ENCODE measurements around the gene DOK6.

DOK6 gene

GRCh38 chr18:69770238-69770637 is 369.6 kb downstream of the DOK6 start:
- H3K27me3 Mint-ChIP-seq = no peaks in the 10 kb centered on the region
- H3K27ac Mint-ChIP-seq = no peak overlapping the region
- H3K4me1 Mint-ChIP-seq (ENCODE audit: low read depth) = peaks cover 13% of the 10 kb centered on the region
- peaks cover 11% of the 10 kb centered on the region for H3K36me3 Mint-ChIP-seq
- no peak overlapping the region for H3K4me3 Mint-ChIP-seq
- H3K9me3 Mint-ChIP-seq (ENCODE audit: low read depth) = no peaks in the 10 kb centered on the region

DNA sequence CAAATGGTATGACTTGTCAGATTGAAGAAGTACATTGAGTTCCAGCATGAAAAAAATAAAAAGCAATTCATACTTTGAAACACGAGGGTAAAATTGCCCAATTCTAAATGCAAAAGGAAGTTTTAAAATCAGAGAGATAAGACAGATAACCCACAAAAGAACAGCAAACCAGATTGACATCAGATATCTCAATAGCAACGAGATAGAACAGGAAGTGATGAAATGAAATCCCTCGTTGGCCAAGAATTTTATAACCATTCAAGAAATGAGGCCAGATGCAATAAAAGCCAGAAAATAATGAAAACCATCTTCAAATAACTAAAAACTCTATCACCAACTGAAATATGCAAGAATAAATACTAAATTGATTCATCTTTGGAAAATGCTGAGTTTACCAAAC is 374.1 kb downstream of the DOK6 start:
- Mint-ChIP-seq H3K27ac (no peak overlapping the region), H3K4me3 (no peak overlapping the region), H3K9me3 (ENCODE audit: low read depth) (no peaks in the 10 kb centered on the region), H3K27me3 (no peaks in the 10 kb centered on the region), H3K4me1 (ENCODE audit: low read depth) (peaks cover 10% of the 10 kb centered on the region), H3K36me3 (peaks cover 9% of the 10 kb centered on the region)

GRCh38 chr18:69777248-69777647 is 376.6 kb downstream of the DOK6 start:
- Mint-ChIP-seq H3K27me3 (no peaks in the 10 kb centered on the region), H3K36me3 (peaks cover 6% of the 10 kb centered on the region), H3K27ac (no peak overlapping the region)

DNA sequence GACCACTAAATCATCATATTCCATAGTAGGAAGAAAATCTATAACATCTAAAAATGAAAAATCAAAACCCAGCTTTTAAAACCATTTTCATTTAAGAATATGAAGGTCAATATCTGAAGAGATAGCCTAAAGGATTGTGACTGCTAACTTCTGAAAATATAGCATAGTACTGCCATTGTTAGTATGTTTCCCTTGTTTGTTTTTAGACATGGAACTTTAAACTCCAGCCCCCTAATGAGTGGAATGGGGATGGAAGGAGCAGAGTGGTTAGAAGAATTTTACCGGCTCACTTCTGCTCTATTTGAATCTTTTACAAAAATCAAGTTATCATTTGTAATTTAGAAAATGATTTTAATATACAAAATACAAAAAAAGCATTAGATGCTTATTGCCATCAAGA is 378.0 kb downstream of the DOK6 start:
- no peak overlapping the region for H3K4me3 Mint-ChIP-seq
- H3K36me3 Mint-ChIP-seq = no peaks in the 10 kb centered on the region
- peaks cover 10% of the 10 kb centered on the region for H3K4me1 Mint-ChIP-seq (ENCODE audit: low read depth)
- H3K27me3 Mint-ChIP-seq = no peaks in the 10 kb centered on the region
- no peaks in the 10 kb centered on the region for H3K9me3 Mint-ChIP-seq (ENCODE audit: low read depth)
- H3K27ac Mint-ChIP-seq = no peak overlapping the region

More at GRCh38 chr18:69777248-69777647, 376.6 kb downstream of the DOK6 start:
- Mint-ChIP-seq H3K4me1 (ENCODE audit: low read depth) (peaks cover 10% of the 10 kb centered on the region), H3K4me3 (no peak overlapping the region), H3K9me3 (ENCODE audit: low read depth) (no peaks in the 10 kb centered on the region)

DNA sequence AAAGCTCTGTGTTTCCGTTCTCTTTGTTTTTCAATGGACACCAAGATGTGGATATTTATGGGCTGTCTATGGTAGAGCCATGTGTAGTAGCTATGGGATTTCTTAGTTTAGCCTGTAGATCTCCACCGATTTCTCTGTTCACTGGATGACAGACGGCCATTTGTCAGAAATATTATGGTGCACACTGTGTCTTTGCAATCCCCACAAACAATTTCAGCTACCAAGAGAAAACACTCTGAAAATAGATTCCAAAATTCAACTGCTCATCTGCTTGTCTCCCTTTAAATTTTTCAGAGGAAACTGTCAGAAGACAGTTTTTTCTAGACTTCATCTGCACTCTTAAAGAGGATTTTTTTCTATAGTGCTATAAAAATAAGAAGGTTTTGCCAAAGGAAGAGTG is 380.2 kb downstream of the DOK6 start:
- Mint-ChIP-seq H3K27me3 (no peaks in the 10 kb centered on the region), H3K27ac (no peak overlapping the region), H3K4me3 (no peak overlapping the region)

GRCh38 chr18:69784815-69785214 is 384.1 kb downstream of the DOK6 start:
- peaks cover 2% of the 10 kb centered on the region for H3K36me3 Mint-ChIP-seq
- H3K27me3 Mint-ChIP-seq = no peaks in the 10 kb centered on the region
- no peaks in the 10 kb centered on the region for H3K9me3 Mint-ChIP-seq (ENCODE audit: low read depth)
- no peak overlapping the region for H3K27ac Mint-ChIP-seq
- H3K4me3 Mint-ChIP-seq = no peak overlapping the region
- no peaks in the 10 kb centered on the region for H3K4me1 Mint-ChIP-seq (ENCODE audit: low read depth)

More for the DNA sequence above, 380.2 kb downstream of the DOK6 start:
- Mint-ChIP-seq H3K36me3 (no peaks in the 10 kb centered on the region), H3K4me1 (ENCODE audit: low read depth) (no peaks in the 10 kb centered on the region), H3K9me3 (ENCODE audit: low read depth) (no peaks in the 10 kb centered on the region)

DNA sequence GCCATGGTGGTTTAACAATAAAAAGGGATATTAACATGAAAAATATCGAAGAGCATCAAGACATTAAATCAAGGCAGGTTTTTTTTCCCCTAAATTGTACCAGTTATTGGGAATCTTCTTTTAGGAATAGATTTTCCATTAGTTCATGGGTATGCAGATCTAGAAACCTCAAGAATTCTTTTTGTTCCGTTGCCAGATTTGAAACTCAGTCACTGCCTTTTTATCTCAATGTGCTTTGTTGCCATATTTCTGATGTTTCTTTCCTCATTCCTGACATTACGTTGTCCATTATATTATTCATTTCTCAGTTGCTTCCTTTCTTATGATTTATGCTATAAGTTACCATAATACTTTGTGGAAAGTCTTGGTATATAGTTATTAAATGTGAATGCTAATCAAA is 384.8 kb downstream of the DOK6 start:
- Mint-ChIP-seq H3K27me3 (no peaks in the 10 kb centered on the region), H3K4me3 (no peak overlapping the region), H3K36me3 (peaks cover 2% of the 10 kb centered on the region), H3K9me3 (ENCODE audit: low read depth) (no peaks in the 10 kb centered on the region), H3K27ac (no peak overlapping the region), H3K4me1 (ENCODE audit: low read depth) (no peaks in the 10 kb centered on the region)

GRCh38 chr18:69786427-69786826 is 385.7 kb downstream of the DOK6 start:
- peaks cover 2% of the 10 kb centered on the region for H3K36me3 Mint-ChIP-seq
- H3K4me1 Mint-ChIP-seq (ENCODE audit: low read depth) = no peaks in the 10 kb centered on the region
- H3K27me3 Mint-ChIP-seq = no peaks in the 10 kb centered on the region
- H3K9me3 Mint-ChIP-seq (ENCODE audit: low read depth) = no peaks in the 10 kb centered on the region
- no peak overlapping the region for H3K4me3 Mint-ChIP-seq
- no peak overlapping the region for H3K27ac Mint-ChIP-seq

DNA sequence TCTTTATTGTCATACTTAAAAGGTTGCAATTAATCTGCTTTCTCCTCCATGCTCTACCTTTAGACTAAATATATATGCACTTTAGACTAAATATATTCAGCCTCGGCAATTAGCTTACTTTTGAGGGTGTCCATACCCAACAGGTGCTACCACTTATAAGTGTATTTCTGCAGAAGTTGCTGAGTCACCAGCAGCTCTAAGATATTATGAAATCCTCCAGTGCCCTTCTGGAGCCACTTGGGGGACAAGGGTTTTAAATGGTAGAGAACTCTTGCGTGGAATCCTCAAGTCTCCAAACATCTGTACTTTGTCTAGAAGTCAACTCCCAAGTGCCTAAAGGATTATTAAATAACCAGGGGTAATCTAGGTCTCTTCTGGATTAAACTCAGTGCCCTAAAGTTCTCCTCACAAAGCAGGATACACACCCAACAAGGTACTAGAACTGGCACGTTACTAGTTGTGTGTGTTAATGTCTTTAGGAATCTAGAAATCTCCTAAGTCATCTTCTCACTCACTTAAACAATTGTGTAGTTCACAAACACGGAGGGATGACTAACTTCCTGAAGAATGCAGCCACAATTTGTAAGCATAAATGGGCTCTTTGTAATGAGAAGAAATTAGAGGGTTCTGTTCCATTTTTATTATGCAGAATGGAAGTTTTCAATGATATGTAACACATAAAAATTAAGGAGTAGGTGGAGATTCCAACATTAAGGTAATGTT is 387.3 kb downstream of the DOK6 start:
- peaks cover 2% of the 10 kb centered on the region for H3K36me3 Mint-ChIP-seq
- H3K27ac Mint-ChIP-seq = no peak overlapping the region
- H3K27me3 Mint-ChIP-seq = no peaks in the 10 kb centered on the region
- H3K4me1 Mint-ChIP-seq (ENCODE audit: low read depth) = no peaks in the 10 kb centered on the region
- H3K9me3 Mint-ChIP-seq (ENCODE audit: low read depth) = no peaks in the 10 kb centered on the region
- H3K4me3 Mint-ChIP-seq = no peak overlapping the region

- Mint-ChIP-seq H3K27me3 (no peaks in the 10 kb centered on the region), H3K27ac (no peak overlapping the region), H3K4me3 (no peak overlapping the region), H3K9me3 (ENCODE audit: low read depth) (no peaks in the 10 kb centered on the region), H3K36me3 (peaks cover 7% of the 10 kb centered on the region), H3K4me1 (ENCODE audit: low read depth) (no peaks in the 10 kb centered on the region)
Observed at GRCh38 chr18:69789794-69790193, 389.1 kb downstream of the DOK6 start.

DNA sequence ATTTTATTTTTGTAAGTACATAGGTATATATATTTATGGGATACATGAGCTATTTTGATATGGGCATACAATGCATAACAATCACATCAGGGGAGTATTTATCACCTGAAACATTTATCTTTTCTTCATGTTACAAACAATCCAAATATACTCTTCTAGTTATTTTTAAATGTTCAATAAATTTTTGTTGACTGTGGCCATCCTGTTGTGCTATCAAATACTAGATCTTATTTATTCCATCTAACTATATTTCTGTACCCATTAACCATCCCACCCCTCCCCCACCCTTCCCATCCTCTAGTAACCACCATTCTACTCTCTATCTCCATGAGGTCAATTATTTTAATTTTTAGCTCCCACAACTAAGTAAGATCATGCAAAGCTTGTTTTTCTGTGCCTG is 390.0 kb downstream of the DOK6 start:
- Mint-ChIP-seq H3K36me3 (peaks cover 7% of the 10 kb centered on the region), H3K4me1 (ENCODE audit: low read depth) (no peaks in the 10 kb centered on the region)

GRCh38 chr18:69795791-69796190 is 395.1 kb downstream of the DOK6 start:
- Mint-ChIP-seq H3K9me3 (ENCODE audit: low read depth) (no peaks in the 10 kb centered on the region), H3K4me3 (no peak overlapping the region), H3K27me3 (no peaks in the 10 kb centered on the region), H3K36me3 (peaks cover 8% of the 10 kb centered on the region), H3K4me1 (ENCODE audit: low read depth) (no peaks in the 10 kb centered on the region), H3K27ac (no peak overlapping the region)

More for the DNA sequence above, 390.0 kb downstream of the DOK6 start:
- H3K9me3 Mint-ChIP-seq (ENCODE audit: low read depth) = no peaks in the 10 kb centered on the region
- no peak overlapping the region for H3K27ac Mint-ChIP-seq
- H3K4me3 Mint-ChIP-seq = no peak overlapping the region
- no peaks in the 10 kb centered on the region for H3K27me3 Mint-ChIP-seq

DNA sequence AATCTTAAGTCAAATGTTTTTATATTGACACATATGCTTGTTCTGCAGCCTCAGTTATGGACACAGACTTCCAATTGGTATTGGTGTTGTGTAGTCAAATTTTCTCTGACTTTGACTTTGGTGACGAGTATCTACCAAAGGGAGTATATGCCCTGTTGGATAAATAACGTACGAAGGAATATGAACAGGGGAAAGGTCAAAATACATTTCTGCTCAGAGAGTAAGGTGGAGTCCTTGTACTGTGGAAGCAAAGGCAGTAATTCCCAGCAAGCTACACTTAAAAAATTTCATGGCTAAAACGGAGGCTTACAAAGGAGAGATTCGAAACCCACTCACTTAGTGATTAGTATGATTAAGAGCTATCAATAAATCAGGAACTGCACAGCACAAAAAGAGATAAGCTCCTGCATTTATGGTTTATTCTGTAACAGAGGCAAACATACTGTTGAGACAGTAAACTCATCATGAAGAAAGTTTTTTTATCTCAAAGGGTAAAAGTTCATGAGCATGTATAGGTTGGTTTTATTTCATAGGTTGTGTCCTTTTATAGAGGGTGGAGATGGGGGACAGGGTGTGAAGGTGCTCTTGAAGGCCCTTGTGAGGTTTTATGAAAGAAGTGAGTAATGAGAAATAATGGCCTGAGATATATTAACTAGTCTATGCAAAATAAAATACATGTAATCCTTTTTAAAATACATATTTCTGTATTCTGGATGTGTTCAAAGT is 404.3 kb downstream of the DOK6 start:
- Mint-ChIP-seq H3K4me3 (no peak overlapping the region), H3K27me3 (no peaks in the 10 kb centered on the region), H3K36me3 (peaks cover 9% of the 10 kb centered on the region), H3K9me3 (ENCODE audit: low read depth) (peaks cover 2% of the 10 kb centered on the region), H3K27ac (no peak overlapping the region), H3K4me1 (ENCODE audit: low read depth) (no peaks in the 10 kb centered on the region)

GRCh38 chr18:69808399-69808798 is 407.7 kb downstream of the DOK6 start:
- Mint-ChIP-seq H3K27me3 (no peaks in the 10 kb centered on the region), H3K4me3 (no peak overlapping the region), H3K4me1 (ENCODE audit: low read depth) (no peaks in the 10 kb centered on the region), H3K9me3 (ENCODE audit: low read depth) (peaks cover 13% of the 10 kb centered on the region), H3K27ac (no peak overlapping the region), H3K36me3 (peaks cover 12% of the 10 kb centered on the region)

DNA sequence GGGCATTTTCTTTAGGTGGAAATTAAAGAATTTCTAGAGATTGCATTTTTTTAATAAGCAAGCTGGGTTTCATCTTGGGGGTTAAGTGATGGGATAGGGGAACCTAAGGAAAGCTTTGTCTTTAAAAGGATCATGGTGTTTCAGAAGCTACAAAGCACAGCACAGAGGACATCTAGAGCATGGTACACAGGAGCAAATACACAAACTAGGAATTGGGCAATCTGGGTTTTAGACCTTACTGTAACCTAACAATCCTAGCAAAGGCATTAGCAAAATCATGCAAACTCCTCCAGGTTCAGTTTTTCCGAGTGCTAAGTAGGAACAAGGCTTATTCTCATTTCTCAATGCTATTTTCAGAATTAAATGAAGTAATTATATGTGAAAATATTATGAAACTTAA is 412.9 kb downstream of the DOK6 start:
- H3K27me3 Mint-ChIP-seq = no peaks in the 10 kb centered on the region
- no peak overlapping the region for H3K4me3 Mint-ChIP-seq
- H3K36me3 Mint-ChIP-seq = peaks cover 11% of the 10 kb centered on the region
- H3K9me3 Mint-ChIP-seq (ENCODE audit: low read depth) = peaks cover 13% of the 10 kb centered on the region
- no peaks in the 10 kb centered on the region for H3K4me1 Mint-ChIP-seq (ENCODE audit: low read depth)
- H3K27ac Mint-ChIP-seq = no peak overlapping the region
